K562 (cell line): Measurements from ENCODE around the gene NAP1L4.

Experiments used
- EZH2 ChIP-seq: IDR thresholded peaks from 2 replicates; pipeline ENCODE4 v1.6.1; 2012; ENCODE audit warnings: low read depth, mild to moderate bottlenecking, inconsistent platforms, low read length, borderline replicate concordance
- SMAD1 ChIP-seq: fragments of 150-350 bp; IDR thresholded peaks from 2 replicates; pipeline ENCODE4 v1.6.1; 2014; ENCODE audit warnings: low read length, low read depth; ENCODE audit not compliant: partially characterized antibody

- TF ChIP-seq EZH2 (no peak), SMAD1 (no peak)
Observed at GRCh38 chr11:2922655-2923054, 69.5 kb downstream of the NAP1L4 start.
